Fibroblast of villous mesenchyme (primary cell): Measurements from ENCODE around the gene CDK10. TPM values are rescaled to one million over a fixed set of nuclear protein-coding genes. Genes with fewer than 3 reads are reported as not detected.
A peak's percentile ranks its signal among the peaks of the same experiment; 100 is the strongest.
"Not testable (repeated sequence)": the region's sequence is repeated elsewhere in the genome, so short reads cannot be mapped to it uniquely, and the experiment has no call there.

Source experiments
- DNase-seq: peaks from one replicate; pipeline ENCODE4 v3.0.0-alpha.2; 2010; ENCODE audit warnings: low read depth
- H3K4me3 ChIP-seq: 2 replicates; pipeline ENCODE4 v1.5.1; 2011; ENCODE audit warnings: low read depth, mild to moderate bottlenecking, low read length
- total RNA-seq: library from RNA; depleted of rRNA; stranded (reverse); fragments of >200 nt; gene quantifications from 2 replicates; pipeline ENCODE4 v1.2.3, GENCODE V29; 2012
- TF ChIP-seq, protein P1 (sequence below): IDR thresholded peaks from 2 replicates; pipeline ENCODE4 v1.5.1; 2012; ENCODE audit warnings: low read depth, mild to moderate bottlenecking, low read length; ENCODE audit not compliant: insufficient read depth

The CDK10 gene
- total RNA-seq, 1 donor, result 51.0 TPM

DNA sequence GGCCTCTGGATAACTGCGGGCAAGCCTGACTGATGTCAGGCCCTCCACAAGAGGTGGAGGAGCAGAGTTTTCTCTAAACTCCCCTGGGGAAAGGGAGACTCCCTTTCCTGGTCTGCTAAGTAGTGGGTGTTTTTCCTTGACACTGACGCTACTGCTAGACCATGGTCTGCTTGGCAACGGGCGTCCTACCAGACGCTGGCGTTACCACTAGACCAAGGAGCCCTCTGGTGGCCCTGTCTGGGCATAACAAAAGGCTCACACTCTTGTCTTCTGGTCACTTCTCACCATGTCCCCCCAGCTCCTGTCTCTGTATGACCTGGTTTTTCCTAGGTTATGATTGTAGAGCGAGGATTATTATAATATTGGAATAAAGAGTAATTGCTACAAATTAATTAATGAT, 19.5 kb upstream of the CDK10 start:
- DNase-seq, result peak; percentile 57
- H3K4me3 ChIP-seq, result not testable (repeated sequence)
- TF ChIP-seq, protein P1, sequence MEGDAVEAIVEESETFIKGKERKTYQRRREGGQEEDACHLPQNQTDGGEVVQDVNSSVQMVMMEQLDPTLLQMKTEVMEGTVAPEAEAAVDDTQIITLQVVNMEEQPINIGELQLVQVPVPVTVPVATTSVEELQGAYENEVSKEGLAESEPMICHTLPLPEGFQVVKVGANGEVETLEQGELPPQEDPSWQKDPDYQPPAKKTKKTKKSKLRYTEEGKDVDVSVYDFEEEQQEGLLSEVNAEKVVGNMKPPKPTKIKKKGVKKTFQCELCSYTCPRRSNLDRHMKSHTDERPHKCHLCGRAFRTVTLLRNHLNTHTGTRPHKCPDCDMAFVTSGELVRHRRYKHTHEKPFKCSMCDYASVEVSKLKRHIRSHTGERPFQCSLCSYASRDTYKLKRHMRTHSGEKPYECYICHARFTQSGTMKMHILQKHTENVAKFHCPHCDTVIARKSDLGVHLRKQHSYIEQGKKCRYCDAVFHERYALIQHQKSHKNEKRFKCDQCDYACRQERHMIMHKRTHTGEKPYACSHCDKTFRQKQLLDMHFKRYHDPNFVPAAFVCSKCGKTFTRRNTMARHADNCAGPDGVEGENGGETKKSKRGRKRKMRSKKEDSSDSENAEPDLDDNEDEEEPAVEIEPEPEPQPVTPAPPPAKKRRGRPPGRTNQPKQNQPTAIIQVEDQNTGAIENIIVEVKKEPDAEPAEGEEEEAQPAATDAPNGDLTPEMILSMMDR, result peak; percentile 56

DNA sequence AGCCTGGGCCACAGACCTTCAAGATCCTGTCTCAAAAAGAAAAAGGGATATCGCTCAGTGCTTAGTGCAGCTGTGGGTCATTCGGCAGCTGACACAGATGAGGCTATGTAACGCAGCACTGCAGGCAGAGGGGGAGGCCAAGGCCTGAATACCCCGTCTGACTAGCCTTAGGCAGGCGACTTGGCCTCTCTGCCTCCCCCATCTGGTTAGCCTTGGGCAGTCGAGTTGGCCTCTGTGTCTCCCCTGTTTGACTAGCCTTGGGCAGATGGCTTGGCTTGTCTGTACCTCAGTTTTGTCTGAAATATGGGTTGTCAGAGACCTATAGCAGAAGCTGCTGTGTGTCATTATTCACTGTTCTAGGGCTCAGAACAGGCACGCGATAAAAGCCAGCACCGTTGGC, 18.9 kb upstream of the CDK10 start:
- TF ChIP-seq, protein P1, result no peak
- no peak for DNase-seq

DNA sequence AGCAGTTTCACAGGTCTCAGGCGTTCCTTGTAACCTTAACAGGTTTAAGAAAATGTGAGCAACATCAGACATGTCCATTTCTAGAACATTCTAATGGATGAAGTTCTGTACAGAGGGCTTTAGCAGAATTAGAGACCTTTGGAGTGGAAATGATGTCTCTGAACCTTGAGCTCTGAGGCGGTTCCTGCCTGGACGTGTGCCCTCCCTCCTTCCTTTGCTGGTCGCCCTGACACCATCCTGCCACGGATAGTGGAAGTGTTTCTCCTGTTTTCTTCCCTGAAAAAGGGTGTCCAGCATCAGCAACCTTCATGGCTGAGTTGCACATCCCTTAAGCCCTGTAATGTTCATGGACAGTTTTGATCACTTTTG, 17.7 kb upstream of the CDK10 start:
- no peak overlapping the region for H3K4me3 ChIP-seq
- no peak for DNase-seq
- TF ChIP-seq, protein P1, result no peak

More for the DNA sequence above, 18.9 kb upstream of the CDK10 start:
- no peak overlapping the region for H3K4me3 ChIP-seq

DNA sequence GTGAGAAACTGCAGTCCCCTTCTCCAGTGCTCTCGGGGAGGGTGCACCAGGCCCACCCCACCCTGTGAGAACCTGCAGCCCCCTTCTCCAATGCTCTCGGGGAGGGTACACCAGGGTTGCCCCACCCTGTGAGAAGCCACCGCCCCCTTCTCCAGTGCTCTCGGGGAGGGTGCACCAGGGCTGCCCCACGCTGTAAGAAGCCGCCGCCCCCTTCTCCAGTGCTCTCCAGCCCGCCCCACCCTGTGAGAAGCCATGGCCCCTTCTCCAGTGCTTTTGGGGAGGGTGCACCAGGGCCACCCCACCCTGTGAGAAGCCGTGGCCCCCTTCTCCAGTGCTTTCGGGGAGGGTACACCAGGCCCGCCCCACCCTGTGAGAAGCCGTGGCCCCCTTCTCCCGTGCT, 16.7 kb upstream of the CDK10 start:
- H3K4me3 ChIP-seq, result no peak overlapping the region
- TF ChIP-seq, protein P1, result no peak
- DNase-seq, result no peak

DNA sequence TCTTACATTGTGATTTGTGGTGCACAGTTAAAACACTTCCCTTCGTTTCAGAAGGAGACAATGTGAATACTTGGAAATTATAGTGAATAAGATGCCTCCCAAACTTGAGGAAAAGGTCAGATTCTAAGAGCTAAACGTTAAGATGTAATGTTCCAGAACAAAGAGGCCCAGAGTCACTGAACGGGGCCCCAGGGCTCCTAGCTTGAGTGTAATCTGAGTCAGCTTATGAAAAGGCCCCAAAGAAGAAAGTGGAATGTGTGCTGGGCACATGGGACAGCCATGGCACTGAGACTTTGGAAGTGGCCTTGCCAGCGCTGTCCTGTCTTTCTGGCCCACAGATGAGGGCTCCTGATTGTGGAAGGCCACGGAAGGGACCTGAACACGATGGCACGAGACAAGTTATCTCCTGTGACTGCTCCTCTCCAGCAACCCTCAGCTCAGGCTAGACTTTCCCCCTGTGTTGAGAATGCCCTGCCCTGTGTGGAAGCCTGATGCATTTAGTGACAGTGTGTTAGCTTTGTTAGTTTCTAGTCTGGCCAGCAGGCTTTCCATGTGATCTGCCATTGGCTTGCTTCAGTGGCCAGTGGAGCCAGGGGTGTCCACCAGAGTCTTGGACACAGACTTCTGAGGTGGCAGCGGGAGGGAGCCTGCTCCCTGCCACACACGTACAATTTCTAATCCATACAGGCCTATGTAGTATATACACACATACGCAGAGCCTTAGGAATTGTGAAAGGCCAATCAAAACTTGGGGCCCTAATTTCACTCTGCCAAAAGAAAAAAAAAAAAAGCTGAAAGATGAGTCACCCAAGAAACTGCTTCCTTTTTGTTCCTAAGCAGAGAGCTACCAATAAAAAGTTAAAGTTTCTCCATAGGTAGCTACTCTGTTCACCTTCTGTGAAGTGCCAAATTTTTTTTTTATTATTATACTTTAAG, 15.7 kb upstream of the CDK10 start:
- H3K4me3 ChIP-seq, result no peak overlapping the region
- TF ChIP-seq, protein P1, result no peak
- peak; percentile 44 for DNase-seq

DNA sequence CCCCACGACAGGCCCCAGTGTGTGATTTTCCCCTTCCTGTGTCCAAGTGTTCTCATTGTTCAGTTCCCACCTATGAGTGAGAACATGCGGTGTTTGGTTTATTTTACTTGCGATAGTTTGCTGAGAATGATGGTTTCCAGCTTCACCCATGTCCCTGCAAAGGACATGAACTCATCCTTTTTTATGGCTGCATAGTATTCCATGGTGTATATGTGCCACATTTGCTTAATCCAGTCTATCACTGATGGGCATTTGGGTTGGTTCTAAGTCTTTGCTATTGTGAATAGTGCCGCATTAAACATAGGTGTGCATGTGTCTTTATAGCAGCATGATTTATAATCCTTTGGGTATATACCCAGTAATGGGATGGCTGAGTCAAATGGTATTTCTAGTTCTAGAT, 14.9 kb upstream of the CDK10 start:
- DNase-seq, H3K4me3 ChIP-seq: not testable (repeated sequence)

DNA sequence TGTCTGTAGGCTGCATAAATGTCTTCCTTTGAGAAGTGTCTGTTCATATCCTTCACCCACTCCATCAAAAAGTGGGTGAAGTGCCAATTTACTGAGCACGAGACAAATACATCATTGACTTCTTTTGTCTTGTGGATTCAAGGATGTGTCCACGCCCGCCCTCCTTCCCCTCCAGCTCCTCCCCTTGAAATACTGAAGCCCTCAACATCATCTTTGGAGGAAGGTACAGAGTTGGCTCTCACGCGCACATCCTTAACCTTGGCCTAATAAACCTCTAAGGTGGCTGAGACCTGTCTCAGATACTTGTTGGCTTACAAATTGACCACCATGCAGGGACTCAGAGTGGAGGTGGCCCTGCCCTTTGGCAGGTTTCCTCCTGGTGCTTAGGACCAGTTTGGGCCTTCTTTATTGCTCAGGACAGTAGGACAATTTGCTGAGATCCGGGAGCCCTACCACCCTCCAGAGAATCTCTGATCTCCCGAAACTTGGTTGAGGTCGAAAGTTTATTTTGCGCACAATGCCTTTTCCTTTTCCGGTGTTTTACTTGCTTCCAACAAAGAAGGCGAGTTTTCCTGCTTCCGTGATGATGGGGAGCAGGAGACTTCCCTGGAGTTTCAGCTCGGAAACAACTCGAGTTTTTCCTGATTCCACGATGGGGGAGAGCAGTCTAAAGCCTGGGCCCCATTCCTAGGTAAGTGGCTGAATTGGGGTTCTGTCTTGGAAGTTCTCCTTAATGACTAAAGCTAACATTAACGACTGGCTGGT, 14.1 kb upstream of the CDK10 start:
- TF ChIP-seq, protein P1, result no peak
- no peak for DNase-seq
- no peak overlapping the region for H3K4me3 ChIP-seq
